HG03196 (cell line): ENCODE data around the gene ZNF638.

Experiments used
- ATAC-seq: cut with Tn5 transposase; IDR thresholded peaks from one replicate; pipeline ENCODE4 v1.9.1; 2021; ENCODE audit not compliant: unreplicated experiment

ZNF638 gene

DNA sequence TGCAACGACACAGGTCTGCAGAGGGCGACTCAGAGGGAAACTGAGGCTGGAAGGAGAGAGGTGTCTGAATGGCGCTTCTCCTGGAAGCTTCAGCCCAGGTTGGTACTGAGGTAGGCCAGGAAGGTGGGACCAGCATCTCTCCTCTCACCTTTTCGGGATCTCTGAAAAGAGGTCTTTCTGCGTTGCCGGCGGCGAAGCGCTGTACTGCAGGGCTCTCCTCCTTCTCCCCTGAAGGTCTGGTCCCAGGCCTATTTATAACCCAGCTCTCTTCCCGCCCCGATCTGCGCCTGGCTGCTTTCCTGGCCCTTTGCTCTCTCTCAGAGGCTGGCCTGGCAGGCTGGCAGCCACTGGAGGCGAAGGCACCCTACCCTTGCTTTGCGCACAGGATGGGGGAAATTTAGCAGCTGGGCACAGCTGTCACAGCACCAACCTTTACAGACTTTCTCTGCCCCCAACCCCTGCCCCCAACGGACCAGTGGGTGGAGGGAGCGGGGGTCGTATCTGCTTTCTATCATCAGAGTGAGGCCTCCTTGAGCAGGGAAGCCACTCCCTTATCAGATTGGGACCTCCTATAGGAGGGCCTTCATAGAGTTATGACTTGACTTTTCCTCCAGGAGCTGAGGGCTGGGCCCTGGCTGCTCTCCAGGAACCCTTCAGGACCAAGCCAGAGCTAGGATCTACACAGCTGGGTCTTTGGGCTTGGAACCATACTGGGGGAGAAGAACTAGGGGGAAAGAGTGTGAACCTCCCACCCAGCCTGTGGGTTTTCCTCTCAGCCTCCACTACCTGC, 122.8 kb downstream of the ZNF638 start:
- ATAC-seq = no peak

DNA sequence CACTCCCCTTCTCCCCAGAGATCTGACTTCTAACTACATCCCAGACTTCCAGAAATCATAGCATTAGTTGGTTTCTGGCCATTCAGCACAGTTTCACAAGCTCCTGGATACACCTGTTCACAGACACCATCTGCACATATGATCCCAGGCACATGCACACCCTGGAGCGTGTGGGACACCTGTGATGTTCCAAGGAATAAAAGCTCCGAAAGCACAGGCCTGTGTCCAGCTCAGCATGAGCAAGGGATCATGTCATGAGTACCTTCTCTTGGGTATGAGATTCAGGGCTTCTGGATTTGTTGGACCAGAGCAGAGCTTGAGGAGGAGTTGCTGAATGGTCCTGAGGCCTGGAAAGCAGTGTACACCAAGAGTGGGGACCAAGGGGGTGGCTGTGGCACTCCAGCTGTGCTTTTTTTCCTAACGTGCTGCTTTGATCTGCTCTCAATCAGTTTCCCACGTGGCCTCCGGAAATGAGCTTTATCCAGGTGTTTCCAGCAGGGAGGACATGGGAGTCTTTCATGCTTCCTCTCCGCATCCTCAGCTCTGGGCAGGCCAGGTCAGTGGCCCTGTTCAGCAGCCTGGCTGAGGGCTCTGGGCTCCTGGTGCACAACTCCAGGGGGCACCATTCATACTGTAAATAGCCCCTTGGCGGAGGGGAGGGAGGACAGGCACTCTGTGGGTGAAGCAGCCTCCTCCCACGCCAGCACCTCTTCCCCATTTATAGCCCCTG, 123.6 kb downstream of the ZNF638 start:
- no peak for ATAC-seq

DNA sequence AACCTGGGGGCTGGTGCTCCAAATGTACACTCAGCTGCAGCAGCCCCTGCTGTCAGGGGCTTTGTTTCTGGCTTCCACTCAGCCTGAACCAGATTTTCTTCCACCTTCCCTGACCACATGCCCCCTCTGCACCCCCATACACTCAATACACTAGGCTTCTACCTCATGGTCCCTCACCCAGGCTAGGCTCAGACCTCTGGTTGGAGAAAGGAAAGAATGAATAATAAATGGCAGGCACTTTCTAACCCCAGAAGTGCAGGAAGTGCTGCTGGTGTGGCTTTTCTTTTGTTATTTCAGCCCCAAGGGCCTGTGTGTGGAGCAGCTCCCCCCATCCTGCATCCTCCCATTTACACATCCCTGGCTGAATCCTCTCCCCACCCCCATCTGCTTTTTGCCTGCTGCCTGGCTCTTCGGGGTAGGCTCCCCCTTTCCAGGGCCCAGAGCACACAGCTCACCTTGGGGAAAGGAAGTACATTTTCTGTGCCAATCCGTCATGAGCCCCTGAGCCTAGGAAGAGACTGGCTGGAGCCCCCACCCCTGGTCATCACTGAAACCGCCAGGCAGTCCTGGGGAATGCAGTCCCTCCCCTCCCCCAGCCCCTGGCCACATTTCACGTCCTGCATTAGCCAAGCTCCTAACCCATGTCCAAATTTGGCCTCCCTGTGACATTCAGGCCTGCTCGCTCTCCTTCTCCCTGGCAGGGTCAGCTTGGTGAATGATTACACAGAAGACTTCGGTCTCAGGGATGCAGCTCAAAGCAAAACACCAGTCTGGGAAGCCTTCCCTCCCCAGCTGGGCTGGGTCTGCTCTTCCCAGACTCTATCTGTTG, 124.4 kb downstream of the ZNF638 start:
- no peak for ATAC-seq

DNA sequence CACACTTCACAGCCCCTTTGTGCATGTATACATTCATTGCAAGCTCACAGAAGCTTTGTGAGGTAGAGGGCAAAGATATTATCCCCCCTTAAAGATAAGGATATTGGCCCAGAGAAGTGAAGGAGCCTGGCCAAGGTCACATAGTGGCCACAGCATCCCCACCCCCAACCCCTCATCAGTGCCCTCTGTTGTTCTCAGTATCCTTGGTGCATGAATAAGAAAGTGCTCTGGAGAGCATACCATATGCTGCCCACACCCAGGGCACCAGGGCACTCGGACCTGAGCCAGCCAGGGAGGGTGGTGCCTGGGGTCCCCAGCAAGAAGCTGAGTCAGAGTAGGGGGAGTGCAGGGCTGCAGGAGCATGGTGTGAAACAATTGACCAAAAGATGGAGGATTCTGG, 125.0 kb downstream of the ZNF638 start:
- no peak for ATAC-seq

DNA sequence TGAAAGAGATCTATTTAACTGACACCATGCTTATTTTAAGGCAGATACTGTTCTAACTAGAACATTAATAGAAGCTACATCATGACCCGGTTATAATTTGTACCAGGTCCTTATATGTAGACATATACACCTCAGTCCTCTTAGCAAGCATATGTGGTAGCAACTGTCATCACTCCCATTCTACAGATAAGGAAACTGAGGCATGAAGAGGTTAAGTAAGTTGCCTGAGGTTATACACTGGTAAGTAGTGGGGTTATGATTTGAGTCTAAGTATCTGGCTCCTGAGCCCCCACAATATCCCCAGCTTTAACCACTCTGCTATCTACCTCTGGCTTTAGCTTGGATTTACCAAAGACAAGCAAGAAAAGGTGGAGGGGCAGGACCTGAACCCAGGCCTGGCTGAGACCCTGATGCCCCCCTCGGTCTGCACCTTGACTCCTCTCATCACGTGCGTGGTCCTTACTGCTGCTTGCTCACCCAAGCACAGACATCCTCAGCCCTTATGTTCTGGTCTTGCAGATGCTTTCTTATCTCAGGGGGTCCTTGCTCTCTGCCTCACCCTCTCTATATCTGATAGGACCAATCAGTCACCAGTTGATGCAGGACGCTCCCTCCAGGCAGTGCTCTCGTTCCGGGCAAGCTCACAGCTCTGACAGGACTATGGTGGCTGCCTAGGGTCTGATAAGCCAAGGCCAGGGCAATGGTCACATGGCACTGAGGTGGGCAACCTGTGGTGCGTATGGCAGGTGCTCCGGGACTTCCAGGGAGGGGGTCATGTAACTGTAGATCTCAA, 125.7 kb downstream of the ZNF638 start:
- ATAC-seq = no peak

- ATAC-seq = no peak
Observed at GRCh38 chr2:71457923-71458322, 126.3 kb downstream of the ZNF638 start.

- no peak for ATAC-seq
Observed at GRCh38 chr2:71458413-71459083, 127.0 kb downstream of the ZNF638 start.

DNA sequence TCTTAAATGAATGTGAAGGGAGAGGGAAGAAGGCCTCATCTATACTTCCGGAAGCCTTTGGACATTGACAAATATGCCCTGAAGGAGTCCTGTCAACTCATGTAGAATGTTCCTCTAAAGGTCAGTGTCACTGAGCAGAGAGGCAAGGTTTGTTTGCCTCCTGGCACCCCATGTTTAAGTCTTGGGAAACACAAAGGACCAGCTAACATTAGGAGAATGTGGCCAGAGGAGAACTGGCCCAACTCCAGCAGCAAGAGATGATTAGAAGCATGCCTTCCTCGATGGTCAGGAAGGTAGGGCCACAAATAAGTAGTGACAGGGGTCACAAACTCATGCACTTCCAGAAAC, 127.5 kb downstream of the ZNF638 start:
- ATAC-seq = no peak

DNA sequence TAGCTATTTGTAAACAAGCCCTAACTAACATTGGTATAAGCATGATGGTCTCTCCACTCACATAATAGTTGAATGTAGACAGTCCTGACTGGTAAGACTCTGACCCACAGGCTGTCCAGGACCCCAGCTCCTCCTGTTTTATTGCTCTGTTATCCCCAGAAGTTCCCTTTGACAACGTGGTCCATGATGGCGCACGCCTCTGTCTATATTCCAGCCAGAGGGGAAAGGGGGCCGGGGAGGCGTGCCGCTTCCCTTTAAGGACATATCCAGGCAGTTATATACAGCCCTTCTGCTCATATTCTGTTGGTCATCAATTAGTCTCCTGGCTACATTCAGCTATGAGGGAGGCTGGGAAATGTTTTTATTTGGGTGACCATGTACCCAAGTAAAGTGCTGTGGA, 128.5 kb downstream of the ZNF638 start:
- no peak for ATAC-seq

GRCh38 chr2:71460595-71461303, 129.2 kb downstream of the ZNF638 start:
- ATAC-seq = no peak

DNA sequence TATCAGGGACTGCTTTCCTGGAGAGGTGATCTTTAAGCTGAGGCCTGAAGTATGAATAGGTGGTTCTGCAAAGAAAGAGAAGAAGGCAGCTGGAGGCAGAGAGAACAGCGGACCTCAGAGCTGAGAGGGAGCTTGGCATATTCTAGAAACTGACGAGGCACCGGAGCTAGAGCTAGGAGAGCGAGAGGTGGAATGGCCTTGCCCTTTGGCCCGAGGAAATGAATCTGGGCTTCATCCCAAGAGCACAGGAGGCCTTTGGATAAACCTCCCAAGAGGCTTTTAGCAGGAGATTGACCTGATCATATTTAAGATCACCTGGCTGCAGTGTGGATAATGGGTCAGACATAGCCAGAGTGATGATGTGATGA, 129.7 kb downstream of the ZNF638 start:
- ATAC-seq = no peak

- no peak for ATAC-seq
Observed at GRCh38 chr2:71462056-71462605, 130.5 kb downstream of the ZNF638 start.

DNA sequence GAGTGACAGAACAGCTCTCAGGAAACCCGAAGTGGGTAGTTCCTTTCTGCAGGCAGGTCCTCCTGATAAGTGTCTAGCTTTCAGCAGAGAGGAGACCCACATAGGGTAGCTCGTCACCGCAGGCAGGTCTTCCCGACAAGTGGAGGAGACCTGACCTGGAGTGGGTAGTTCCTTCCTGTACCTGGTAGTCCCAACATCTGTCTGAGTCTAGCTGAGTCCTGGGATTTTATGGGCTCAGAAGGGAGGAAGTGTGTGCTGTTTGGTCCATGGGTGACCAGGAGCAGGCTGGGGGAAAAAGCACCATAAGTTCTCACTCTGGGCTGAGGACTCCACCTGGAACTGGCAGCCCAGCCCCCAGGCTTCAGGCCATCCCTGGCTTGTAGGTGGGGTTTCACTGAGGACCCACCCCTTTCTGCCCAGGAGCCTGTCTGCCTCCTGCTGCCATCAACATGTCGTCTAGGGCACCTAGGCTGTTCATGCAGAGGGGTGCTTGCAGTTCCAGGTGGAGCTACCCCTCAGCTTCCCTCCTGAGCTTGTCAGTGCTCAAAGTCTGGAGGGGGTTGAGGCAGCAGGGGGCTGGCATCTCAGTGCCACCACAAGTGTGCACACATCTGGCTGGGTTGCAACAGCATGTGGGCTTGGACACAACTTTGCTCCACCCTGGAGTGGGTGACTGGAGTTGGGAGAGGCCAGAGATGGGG, 131.2 kb downstream of the ZNF638 start:
- no peak for ATAC-seq

DNA sequence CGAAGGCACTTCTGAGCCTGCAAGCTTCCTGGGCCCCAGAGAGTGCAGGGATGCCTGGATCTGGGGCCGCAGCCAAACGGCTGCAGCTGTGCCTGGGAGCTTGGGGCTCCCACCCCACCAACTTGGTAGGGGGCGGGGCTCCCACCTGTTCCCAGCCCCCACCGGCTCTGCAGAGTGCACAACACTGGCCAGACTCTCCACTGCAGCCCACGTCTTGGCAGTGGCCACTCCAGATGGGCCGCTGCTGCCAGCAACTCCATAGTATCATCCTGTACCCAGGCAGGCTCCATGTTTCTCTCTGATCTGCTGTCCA, 131.7 kb downstream of the ZNF638 start:
- no peak for ATAC-seq

DNA sequence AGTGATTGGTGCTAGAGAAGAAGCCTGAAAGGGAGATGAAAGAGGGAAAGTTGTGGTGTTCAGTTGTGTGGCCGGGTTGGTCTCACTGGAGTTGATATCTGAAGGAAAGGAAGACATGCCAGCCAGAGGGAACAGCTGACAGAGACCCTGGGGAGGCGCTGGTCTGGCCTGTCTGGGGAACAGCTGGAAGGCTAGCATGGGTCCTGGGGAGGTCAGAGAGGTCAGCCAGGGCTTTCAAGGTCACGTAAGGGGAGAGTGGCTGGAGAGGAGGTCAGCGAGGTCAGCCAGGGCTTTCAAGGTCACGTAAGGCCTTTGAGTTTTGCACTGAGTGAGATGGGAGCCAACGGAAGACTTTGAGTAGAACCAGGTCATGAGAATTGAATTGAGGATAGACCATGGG, 132.8 kb downstream of the ZNF638 start:
- ATAC-seq = no peak

DNA sequence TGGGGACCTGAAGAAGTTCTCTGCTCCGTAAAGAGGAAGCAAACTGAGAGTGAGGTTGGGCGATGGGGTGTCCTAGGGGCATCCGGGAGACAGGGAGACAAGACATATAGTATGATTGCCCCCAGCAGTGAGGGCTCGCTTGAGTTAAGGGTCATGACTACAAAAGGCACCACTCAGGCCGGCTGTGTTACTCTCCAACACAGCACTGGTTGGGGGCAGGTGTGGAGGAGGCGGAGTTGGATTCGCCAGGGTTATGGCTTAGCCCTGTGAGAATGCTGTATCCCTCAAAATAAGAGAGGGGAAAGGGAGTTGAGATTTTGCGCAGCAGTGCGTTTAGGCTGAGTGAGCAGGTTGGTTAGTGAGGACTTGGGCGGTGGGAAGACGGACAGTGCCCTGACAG, 133.8 kb downstream of the ZNF638 start:
- ATAC-seq = no peak

GRCh38 chr2:71465961-71466300, 134.3 kb downstream of the ZNF638 start:
- ATAC-seq = no peak

GRCh38 chr2:71466301-71467179, 135.0 kb downstream of the ZNF638 start:
- ATAC-seq = no peak
